Astrocyte (in vitro differentiated cells and primary cell): Measurements from ENCODE around the gene MAP1LC3B. TPM values are rescaled to one million over a fixed set of nuclear protein-coding genes. Genes with fewer than 3 reads are reported as not detected.

Experiments used
- DNase-seq: peaks from one replicate; pipeline ENCODE4 v3.0.0-alpha.2; 2010; ENCODE audit warnings: low read depth
- FAIRE-seq: peaks from 2 replicates; lab custom pipeline; 2011; peaks lifted over from hg19 to GRCh38; lab: Jason Lieb, UNC
- H2AFZ ChIP-seq: 2 replicates; pipeline ENCODE4 v1.6.0; 2012; ENCODE audit warnings: low read depth, low read length, inconsistent platforms
- H3K27ac ChIP-seq: 2 replicates; pipeline ENCODE4 v1.5.1; 2011; ENCODE audit warnings: low read depth, low read length, inconsistent platforms
- H3K27me3 ChIP-seq: 2 replicates; pipeline ENCODE4 v1.6.0; 2011; ENCODE audit warnings: low read length, inconsistent platforms; ENCODE audit not compliant: insufficient read depth
- H3K36me3 ChIP-seq: 2 replicates; pipeline ENCODE4 v1.5.1; 2011; ENCODE audit warnings: low read length, inconsistent platforms; ENCODE audit not compliant: insufficient read depth
- H3K4me1 ChIP-seq: 2 replicates; pipeline ENCODE4 v1.5.1; 2011; ENCODE audit warnings: low read length, inconsistent platforms; ENCODE audit not compliant: insufficient read depth
- H3K4me2 ChIP-seq: 2 replicates; pipeline ENCODE4 v1.6.0; 2012; ENCODE audit warnings: low read length, inconsistent platforms
- H3K4me3 ChIP-seq: 2 replicates; pipeline ENCODE4 v1.5.1; 2011; ENCODE audit warnings: low read depth, mild to moderate bottlenecking, low read length, inconsistent platforms; ENCODE audit not compliant: insufficient read depth
- H3K79me2 ChIP-seq: 2 replicates; pipeline ENCODE4 v1.6.0; 2012; ENCODE audit warnings: mild to moderate bottlenecking, low read length, inconsistent platforms; ENCODE audit not compliant: insufficient read depth
- H3K9ac ChIP-seq: 2 replicates; pipeline ENCODE4 v1.6.0; 2012; ENCODE audit warnings: mild to moderate bottlenecking, low read length, inconsistent platforms
- H3K9me3 ChIP-seq: 2 replicates; pipeline ENCODE4 v1.5.1; 2012; ENCODE audit warnings: low read depth, mild to moderate bottlenecking, low read length, inconsistent platforms; ENCODE audit not compliant: insufficient read depth
- H4K20me1 ChIP-seq: 2 replicates; pipeline ENCODE4 v1.6.0; 2012; ENCODE audit warnings: low read length, inconsistent platforms; ENCODE audit not compliant: insufficient read depth
- H3K27ac Mint-ChIP-seq: one replicate; pipeline ENCODE4 v1.8.0; 2021; ENCODE audit warnings: mild to moderate bottlenecking, mixed read lengths; ENCODE audit not compliant: unreplicated experiment
- H3K27me3 Mint-ChIP-seq: one replicate; pipeline ENCODE4 v1.8.0; 2021; ENCODE audit warnings: low read depth, mixed read lengths; ENCODE audit not compliant: unreplicated experiment
- H3K36me3 Mint-ChIP-seq: one replicate; pipeline ENCODE4 v1.8.0; 2021; ENCODE audit warnings: low read depth, mixed read lengths; ENCODE audit not compliant: unreplicated experiment
- H3K4me1 Mint-ChIP-seq: one replicate; pipeline ENCODE4 v1.8.0; 2021; ENCODE audit warnings: low read depth, mixed read lengths; ENCODE audit not compliant: unreplicated experiment
- H3K4me3 Mint-ChIP-seq: one replicate; pipeline ENCODE4 v1.8.0; 2021; ENCODE audit warnings: mild to moderate bottlenecking, moderate library complexity, mixed read lengths; ENCODE audit not compliant: unreplicated experiment
- H3K9me3 Mint-ChIP-seq: one replicate; pipeline ENCODE4 v1.8.0; 2021; ENCODE audit warnings: mild to moderate bottlenecking, mixed read lengths; ENCODE audit not compliant: unreplicated experiment
- CTCF ChIP-seq: IDR thresholded peaks from 2 replicates; pipeline ENCODE4 v1.5.1; 2011; ENCODE audit warnings: low read depth, mild to moderate bottlenecking, inconsistent platforms, low read length, moderate library complexity; ENCODE audit not compliant: insufficient read depth
- EZH2 ChIP-seq: IDR thresholded peaks from 2 replicates; pipeline ENCODE4 v1.6.1; 2012; ENCODE audit warnings: mild to moderate bottlenecking, low read length, inconsistent platforms; ENCODE audit not compliant: insufficient read depth
- total RNA-seq: library from RNA; stranded (reverse); gene quantifications from 2 replicates; pipeline ENCODE4 v1.2.1, GENCODE V29; 2021

Gene MAP1LC3B
- total RNA-seq, 1 donor from 2014 or later = 221 TPM

DNA sequence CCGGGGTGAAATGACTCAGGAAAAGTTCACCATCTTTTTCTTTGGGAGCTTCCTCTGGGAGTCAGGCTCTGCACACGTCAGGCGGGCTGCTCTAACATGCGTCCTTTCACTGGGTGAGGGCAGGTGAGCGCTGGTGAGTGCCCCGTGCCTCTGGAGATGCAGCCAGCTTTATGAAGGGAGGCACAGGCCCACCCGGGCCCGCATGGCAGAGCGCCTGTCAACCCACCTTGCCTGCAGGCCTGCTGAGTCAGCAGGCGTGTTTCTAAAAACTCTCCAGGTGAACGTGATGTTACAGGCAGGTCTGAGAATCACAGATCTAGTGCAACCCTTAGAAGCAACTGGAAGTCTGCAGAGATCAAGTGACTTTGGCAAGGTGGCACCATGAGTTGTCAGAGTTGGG is 18.4 kb downstream of the MAP1LC3B start:
- DNase-seq (no peak), FAIRE-seq (no peak)
- Histone ChIP-seq H3K27ac (no peak overlapping the region), H4K20me1 (peaks cover 23% of the 10 kb centered on the region), H3K36me3 (peaks cover 27% of the 10 kb centered on the region), H3K9ac (no peak overlapping the region), H3K4me1 (no peaks in the 10 kb centered on the region), H3K4me3 (no peak overlapping the region), H3K27me3 (no peaks in the 10 kb centered on the region), H3K9me3 (no peaks in the 10 kb centered on the region), H3K79me2 (no peaks in the 10 kb centered on the region), H3K4me2 (no peak overlapping the region), H2AFZ (no peak overlapping the region)
- Mint-ChIP-seq H3K9me3 (no peaks in the 10 kb centered on the region), H3K27me3 (no peaks in the 10 kb centered on the region), H3K4me3 (no peak overlapping the region), H3K27ac (no peak overlapping the region), H3K4me1 (no peaks in the 10 kb centered on the region), H3K36me3 (peaks cover 16% of the 10 kb centered on the region)
- TF ChIP-seq EZH2 (no peak), CTCF (no peak)

GRCh38 chr16:87410968-87411367 is 18.8 kb downstream of the MAP1LC3B start:
- Histone ChIP-seq H3K4me3 (no peak overlapping the region), H3K27ac (no peak overlapping the region), H3K36me3 (peaks cover 27% of the 10 kb centered on the region), H3K4me1 (no peaks in the 10 kb centered on the region), H3K9me3 (no peaks in the 10 kb centered on the region), H3K27me3 (no peaks in the 10 kb centered on the region), H3K4me2 (no peak overlapping the region), H3K79me2 (no peaks in the 10 kb centered on the region), H4K20me1 (peaks cover 23% of the 10 kb centered on the region), H3K9ac (no peak overlapping the region), H2AFZ (no peak overlapping the region)
- Mint-ChIP-seq H3K4me3 (no peak overlapping the region), H3K27ac (no peak overlapping the region), H3K36me3 (peaks cover 16% of the 10 kb centered on the region), H3K4me1 (no peaks in the 10 kb centered on the region), H3K9me3 (no peaks in the 10 kb centered on the region), H3K27me3 (no peaks in the 10 kb centered on the region)
- FAIRE-seq (no peak), DNase-seq (no peak)
- TF ChIP-seq EZH2 = no peak
- TF ChIP-seq CTCF = no peak

GRCh38 chr16:87411375-87412271 is 19.5 kb downstream of the MAP1LC3B start:
- Histone ChIP-seq H3K36me3 (peaks cover 23% of the 10 kb centered on the region), H3K27me3 (no peaks in the 10 kb centered on the region), H3K4me3 (no peak overlapping the region), H3K27ac (no peak overlapping the region), H3K79me2 (no peaks in the 10 kb centered on the region), H3K4me1 (no peaks in the 10 kb centered on the region), H3K9ac (no peak overlapping the region), H2AFZ (no peak overlapping the region), H3K9me3 (no peaks in the 10 kb centered on the region), H3K4me2 (no peak overlapping the region), H4K20me1 (peaks cover 27% of the 10 kb centered on the region)
- no peak for TF ChIP-seq EZH2
- no peak for TF ChIP-seq CTCF
- H3K27me3 Mint-ChIP-seq = no peaks in the 10 kb centered on the region
- peaks cover 13% of the 10 kb centered on the region for H3K36me3 Mint-ChIP-seq
- no peak for DNase-seq
- no peaks in the 10 kb centered on the region for H3K4me1 Mint-ChIP-seq
- H3K27ac Mint-ChIP-seq = no peak overlapping the region
- H3K9me3 Mint-ChIP-seq = no peaks in the 10 kb centered on the region
- FAIRE-seq = no peak
- no peak overlapping the region for H3K4me3 Mint-ChIP-seq
